HG02759 (cell line): ENCODE data around the gene RNF135.
"Not testable (repeated sequence)": the region's sequence is repeated elsewhere in the genome, so short reads cannot be mapped to it uniquely, and the experiment has no call there.

Experiments
- ATAC-seq: cut with Tn5 transposase; IDR thresholded peaks from one replicate; pipeline ENCODE4 v1.9.1; 2021; ENCODE audit warnings: mild to moderate bottlenecking, moderate library complexity; ENCODE audit not compliant: unreplicated experiment

The RNF135 gene

GRCh38 chr17:30997842-30998241, 27.0 kb downstream of the RNF135 start:
- no peak for ATAC-seq

- ATAC-seq = no peak
These were observed 31.2 kb downstream of the RNF135 start for GRCh38 chr17:31002047-31002446.

GRCh38 chr17:31003225-31003866, 32.5 kb downstream of the RNF135 start:
- no peak for ATAC-seq

GRCh38 chr17:31004160-31004559, 33.3 kb downstream of the RNF135 start:
- ATAC-seq = no peak

- ATAC-seq = no peak
These were observed 37.0 kb downstream of the RNF135 start for GRCh38 chr17:31007695-31008373.

- peak; percentile 66 for ATAC-seq
These were observed 37.7 kb downstream of the RNF135 start for GRCh38 chr17:31008374-31009041.

GRCh38 chr17:31009042-31009702, 38.3 kb downstream of the RNF135 start:
- not testable (repeated sequence) for ATAC-seq

GRCh38 chr17:31010014-31010413, 39.2 kb downstream of the RNF135 start:
- ATAC-seq = not testable (repeated sequence)

- no peak for ATAC-seq
These were observed 43.0 kb downstream of the RNF135 start for GRCh38 chr17:31013844-31014243.

GRCh38 chr17:31015639-31016038, 44.8 kb downstream of the RNF135 start:
- ATAC-seq = no peak

- no peak for ATAC-seq
These were observed 48.2 kb downstream of the RNF135 start for GRCh38 chr17:31019004-31019403.

GRCh38 chr17:31023171-31023570, 52.3 kb downstream of the RNF135 start:
- not testable (repeated sequence) for ATAC-seq

GRCh38 chr17:31031841-31032240, 61.0 kb downstream of the RNF135 start:
- ATAC-seq = no peak

GRCh38 chr17:31035611-31036010, 64.8 kb downstream of the RNF135 start:
- ATAC-seq = not testable (repeated sequence)

- not testable (repeated sequence) for ATAC-seq
These were observed 70.0 kb downstream of the RNF135 start for GRCh38 chr17:31040837-31041236.

GRCh38 chr17:31042378-31042777, 71.5 kb downstream of the RNF135 start:
- not testable (repeated sequence) for ATAC-seq

- not testable (repeated sequence) for ATAC-seq
These were observed 76.1 kb downstream of the RNF135 start for GRCh38 chr17:31046856-31047425.

- ATAC-seq = no peak
These were observed 77.3 kb downstream of the RNF135 start for GRCh38 chr17:31048142-31048541.

GRCh38 chr17:31048780-31049179, 77.9 kb downstream of the RNF135 start:
- no peak for ATAC-seq
